Measurements from ENCODE around the gene CSRNP3.

- TF ChIP-seq CTCF (IDR thresholded peaks at IDR 0.05) (no peak), POLR2A (IDR thresholded peaks at IDR 0.05) (no peak)
Observed at GRCh38 chr2:165536851-165537499, 67.5 kb downstream of the CSRNP3 start.

Data from tibial nerve (tissue), 3 donors.